ENCODE data around the gene SLC6A12. TPM values are rescaled to one million over a fixed set of nuclear protein-coding genes. Genes with fewer than 3 reads are reported as not detected.

SLC6A12 gene
- polyA plus RNA-seq, 1 of the 3 experiments (the other 2 are of a cell fraction), result 0.02 TPM

- POLR2A ChIA-PET, result no interaction called here
These were observed 43.4 kb downstream of the SLC6A12 start for GRCh38 chr12:170371-171225.

GRCh38 chr12:169528-170370 lies 44.2 kb downstream of the SLC6A12 start:
- Histone ChIP-seq H3K4me2 (no peak overlapping the region), H3K9ac (no peak overlapping the region), H3K27ac (ENCODE audit: low read depth in 2 of 2, low read length in 1 of 2) (no peak overlapping the region), H4K20me1 (ENCODE audit: insufficient read depth) (no peaks in the 10 kb centered on the region), H3K4me1 (ENCODE audit: control insufficient read depth in 1 of 2, insufficient read depth in 2 of 2, low read depth in 1 of 2, low read length in 1 of 2) (peaks cover 0 to 48% of the 10 kb centered on the region in 2 experiments; a peak in 2 of 4 replicates), H3K9me2 (no peaks in the 10 kb centered on the region), H3K9me3 (no peaks in the 10 kb centered on the region), H3K4me3 (ENCODE audit: low read depth in 2 of 2, low read length in 1 of 2) (no peak overlapping the region), H3K36me3 (replicated peaks in 1 of 2; ENCODE audit: control insufficient read depth in 1 of 2, insufficient read depth in 2 of 2, low read length in 1 of 2) (no peaks in the 10 kb centered on the region), H3K79me2 (ENCODE audit: insufficient read depth) (no peaks in the 10 kb centered on the region), H3K27me3 (ENCODE audit: insufficient read depth) (no peaks in the 10 kb centered on the region), H3F3A (replicated peaks; ENCODE audit: insufficient read depth) (no peaks in the 10 kb centered on the region), H2AFZ (ENCODE audit: low read depth) (no peak overlapping the region)
- ChIA-PET CTCF (interaction anchor here (1.5 to 4.4 kb wide), 4 partner anchors 17 to 50 kb away, joined by 4 to 24 read pairs (median 14); no protein-coding TSS in a partner anchor), POLR2A (no interaction called here)
- WGBS (ENCODE audit: low lambda C conversion rate), result 75% methylated on average over 15 of the region's 17 CpGs
- no peak for DNase-seq
- peak; percentile 35; the same call in 1 of the 2 replicates for TF ChIP-seq CTCF (IDR thresholded peaks at IDR 0.05)
- no peak for TF ChIP-seq EP300 (IDR thresholded peaks at IDR 0.05; ENCODE audit: borderline replicate concordance in 1 of 2, low read depth in 1 of 2, low read length in 1 of 2)

More at GRCh38 chr12:170371-171225, 43.4 kb downstream of the SLC6A12 start:
- Histone ChIP-seq H3K4me3 (ENCODE audit: low read depth in 2 of 2, low read length in 1 of 2) (no peak overlapping the region), H4K20me1 (ENCODE audit: insufficient read depth) (no peaks in the 10 kb centered on the region), H3K4me1 (ENCODE audit: control insufficient read depth in 1 of 2, insufficient read depth in 2 of 2, low read depth in 1 of 2, low read length in 1 of 2) (peaks cover 0 to 56% of the 10 kb centered on the region in 2 experiments; a peak in 2 of 4 replicates), H3F3A (replicated peaks; ENCODE audit: insufficient read depth) (no peaks in the 10 kb centered on the region), H3K27me3 (ENCODE audit: insufficient read depth) (no peaks in the 10 kb centered on the region), H3K4me2 (no peak overlapping the region), H3K27ac (ENCODE audit: low read depth in 2 of 2, low read length in 1 of 2) (no peak overlapping the region), H3K9me2 (no peaks in the 10 kb centered on the region), H2AFZ (ENCODE audit: low read depth) (no peak overlapping the region), H3K9me3 (no peaks in the 10 kb centered on the region), H3K36me3 (replicated peaks in 1 of 2; ENCODE audit: control insufficient read depth in 1 of 2, insufficient read depth in 2 of 2, low read length in 1 of 2) (no peaks in the 10 kb centered on the region), H3K79me2 (ENCODE audit: insufficient read depth) (no peaks in the 10 kb centered on the region), H3K9ac (no peak overlapping the region)
- CTCF ChIA-PET, result interaction anchor here (1.5 to 4.4 kb wide), 5 partner anchors 16 to 50 kb away, joined by 4 to 24 read pairs (median 6); no protein-coding TSS in a partner anchor
- TF ChIP-seq IRF3 (IDR thresholded peaks at IDR 0.05; ENCODE audit: low read depth, low read length), result no peak
- TF ChIP-seq MXI1 (IDR thresholded peaks at IDR 0.05; ENCODE audit: low read depth, low read length), result no peak
- TF ChIP-seq USF2 (IDR thresholded peaks at IDR 0.05; ENCODE audit: borderline replicate concordance, low read depth, low read length), result no peak
- no peak for TF ChIP-seq USF1 (IDR thresholded peaks at IDR 0.05; ENCODE audit: borderline replicate concordance, low read depth)
- no peak for TF ChIP-seq ELF1 (IDR thresholded peaks at IDR 0.05)
- no peak for TF ChIP-seq RCOR1 (IDR thresholded peaks at IDR 0.05; ENCODE audit: low read length)
- TF ChIP-seq JUND (IDR thresholded peaks at IDR 0.05), result no peak
- no peak for TF ChIP-seq YY1 (IDR thresholded peaks at IDR 0.05; ENCODE audit: low read depth)
- no peak for TF ChIP-seq RXRA (IDR thresholded peaks at IDR 0.05; ENCODE audit: borderline replicate concordance, low read depth)
- no peak for DNase-seq
- 84% methylated on average over 20 of the region's 29 CpGs for WGBS (ENCODE audit: low lambda C conversion rate)
